Measurements from ENCODE around the gene PFKFB3.

DNA sequence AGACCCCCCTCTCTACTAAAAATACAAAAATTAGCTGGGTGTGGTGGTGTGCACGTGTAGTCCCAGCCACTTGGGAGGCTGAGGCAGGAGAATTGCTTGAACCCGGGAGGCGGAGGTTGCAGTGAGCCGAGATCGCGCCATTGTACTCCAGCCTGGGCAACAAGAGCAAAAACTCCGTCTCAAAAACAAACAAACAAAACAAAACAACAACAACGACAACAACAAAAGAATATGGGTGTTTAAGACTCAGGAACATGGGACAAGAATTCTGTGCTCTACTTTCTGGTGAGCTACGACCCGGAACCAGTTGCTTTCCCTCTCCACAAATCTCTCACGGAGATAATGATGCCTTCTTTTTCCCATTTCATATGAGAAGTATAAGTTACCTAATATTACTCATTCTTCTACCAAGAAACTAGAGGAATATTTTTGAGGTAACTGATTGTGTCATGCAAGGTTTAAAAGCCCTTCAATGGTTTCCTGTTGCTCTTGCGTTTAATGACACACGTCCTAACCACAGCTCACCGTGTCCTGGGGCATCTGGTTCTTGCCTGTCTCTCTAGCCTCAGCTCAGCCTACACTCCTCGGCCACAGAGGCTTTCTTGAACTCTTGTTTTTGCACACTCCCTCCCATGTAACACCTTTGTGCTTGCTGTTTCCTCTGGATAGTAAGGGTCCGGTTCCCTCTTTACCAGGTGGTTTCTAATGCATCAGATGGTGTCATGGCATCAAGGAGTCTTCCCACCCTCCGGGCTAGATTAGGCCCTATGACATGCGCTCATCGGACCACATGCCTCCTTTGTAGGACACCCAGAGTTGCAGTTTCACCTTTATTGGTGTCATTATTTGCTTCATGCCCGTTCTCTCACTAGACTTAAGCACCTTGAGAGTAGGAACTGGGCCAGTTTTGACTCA, 67.5 kb downstream of the PFKFB3 start:
- no peak for TF ChIP-seq POLR2A (IDR thresholded peaks at IDR 0.05)
- TF ChIP-seq, protein P1, sequence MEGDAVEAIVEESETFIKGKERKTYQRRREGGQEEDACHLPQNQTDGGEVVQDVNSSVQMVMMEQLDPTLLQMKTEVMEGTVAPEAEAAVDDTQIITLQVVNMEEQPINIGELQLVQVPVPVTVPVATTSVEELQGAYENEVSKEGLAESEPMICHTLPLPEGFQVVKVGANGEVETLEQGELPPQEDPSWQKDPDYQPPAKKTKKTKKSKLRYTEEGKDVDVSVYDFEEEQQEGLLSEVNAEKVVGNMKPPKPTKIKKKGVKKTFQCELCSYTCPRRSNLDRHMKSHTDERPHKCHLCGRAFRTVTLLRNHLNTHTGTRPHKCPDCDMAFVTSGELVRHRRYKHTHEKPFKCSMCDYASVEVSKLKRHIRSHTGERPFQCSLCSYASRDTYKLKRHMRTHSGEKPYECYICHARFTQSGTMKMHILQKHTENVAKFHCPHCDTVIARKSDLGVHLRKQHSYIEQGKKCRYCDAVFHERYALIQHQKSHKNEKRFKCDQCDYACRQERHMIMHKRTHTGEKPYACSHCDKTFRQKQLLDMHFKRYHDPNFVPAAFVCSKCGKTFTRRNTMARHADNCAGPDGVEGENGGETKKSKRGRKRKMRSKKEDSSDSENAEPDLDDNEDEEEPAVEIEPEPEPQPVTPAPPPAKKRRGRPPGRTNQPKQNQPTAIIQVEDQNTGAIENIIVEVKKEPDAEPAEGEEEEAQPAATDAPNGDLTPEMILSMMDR (IDR thresholded peaks at IDR 0.05) = no peak

All from adrenal gland (tissue), 5 donors.